Loucy (cell line): ENCODE data around the gene THBD.

Source experiments
- CTCF ChIP-seq: fragments of 200-600 bp; sonication (generic); conservative IDR thresholded peaks from 2 replicates; pipeline ENCODE4 v1.5.1; 2014; ENCODE audit warnings: mild to moderate bottlenecking, antibody characterized with exemption, low read length
- EZH2phosphoT487 ChIP-seq: fragments of 200-600 bp; IDR thresholded peaks from 2 replicates; pipeline ENCODE4 v1.6.1; 2018; ENCODE audit warnings: antibody characterized with exemption, mild to moderate bottlenecking, moderate library complexity, borderline replicate concordance

GRCh38 chr20:23071996-23072395, 22.5 kb upstream of the THBD start:
- TF ChIP-seq CTCF (no peak), EZH2phosphoT487 (no peak)
